ENCODE results near the gene RIIAD1.

DNA sequence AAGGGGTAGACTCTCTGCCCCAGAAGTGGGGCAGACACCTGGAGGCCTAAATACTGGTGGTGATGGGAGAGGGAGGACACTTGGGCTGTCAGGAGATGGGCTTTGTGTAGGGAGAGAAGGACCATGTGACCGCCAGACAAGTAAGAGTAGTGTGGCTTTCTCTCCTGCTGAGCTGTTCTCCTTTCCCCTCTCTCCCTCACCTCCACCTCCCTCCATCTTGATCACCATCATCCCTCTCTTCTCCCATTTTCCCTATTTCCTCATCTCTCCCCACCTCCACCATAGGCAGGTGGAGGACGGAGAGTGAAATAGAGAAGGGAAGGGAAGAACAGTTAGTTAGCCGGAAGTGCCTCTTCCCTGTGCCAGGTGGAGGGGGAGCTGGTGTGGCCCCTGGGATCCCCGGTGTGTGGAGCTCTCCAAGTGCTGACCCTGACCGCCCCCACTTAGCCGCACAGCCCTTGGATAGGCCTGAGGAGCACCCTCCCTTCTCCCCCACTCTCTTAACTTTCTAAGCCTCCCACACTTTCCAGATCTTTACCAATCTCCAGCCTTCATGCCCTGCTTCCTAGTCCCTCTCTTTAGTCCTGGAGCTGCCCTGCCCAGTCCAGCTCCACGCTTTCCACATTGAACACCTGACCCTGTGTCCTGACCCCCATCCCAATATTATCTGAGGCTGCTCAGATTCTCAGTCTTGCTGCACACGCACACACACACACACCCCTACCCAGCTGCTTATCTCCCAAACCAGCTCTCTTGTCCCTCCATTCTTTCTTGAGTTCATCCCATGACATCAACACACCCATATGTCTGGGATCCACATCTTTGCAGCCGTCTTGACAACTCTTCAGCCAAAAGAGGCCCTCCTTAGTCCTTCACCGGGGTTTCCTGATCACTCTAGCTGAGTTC is 6.2 kb upstream of the RIIAD1 start:
- TF ChIP-seq, protein P1, sequence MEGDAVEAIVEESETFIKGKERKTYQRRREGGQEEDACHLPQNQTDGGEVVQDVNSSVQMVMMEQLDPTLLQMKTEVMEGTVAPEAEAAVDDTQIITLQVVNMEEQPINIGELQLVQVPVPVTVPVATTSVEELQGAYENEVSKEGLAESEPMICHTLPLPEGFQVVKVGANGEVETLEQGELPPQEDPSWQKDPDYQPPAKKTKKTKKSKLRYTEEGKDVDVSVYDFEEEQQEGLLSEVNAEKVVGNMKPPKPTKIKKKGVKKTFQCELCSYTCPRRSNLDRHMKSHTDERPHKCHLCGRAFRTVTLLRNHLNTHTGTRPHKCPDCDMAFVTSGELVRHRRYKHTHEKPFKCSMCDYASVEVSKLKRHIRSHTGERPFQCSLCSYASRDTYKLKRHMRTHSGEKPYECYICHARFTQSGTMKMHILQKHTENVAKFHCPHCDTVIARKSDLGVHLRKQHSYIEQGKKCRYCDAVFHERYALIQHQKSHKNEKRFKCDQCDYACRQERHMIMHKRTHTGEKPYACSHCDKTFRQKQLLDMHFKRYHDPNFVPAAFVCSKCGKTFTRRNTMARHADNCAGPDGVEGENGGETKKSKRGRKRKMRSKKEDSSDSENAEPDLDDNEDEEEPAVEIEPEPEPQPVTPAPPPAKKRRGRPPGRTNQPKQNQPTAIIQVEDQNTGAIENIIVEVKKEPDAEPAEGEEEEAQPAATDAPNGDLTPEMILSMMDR (IDR thresholded peaks at IDR 0.05): no peak
- no peak for TF ChIP-seq POLR2A (IDR thresholded peaks at IDR 0.05)
- TF ChIP-seq EP300 (IDR thresholded peaks at IDR 0.05): no peak
